ENCODE measurements around the gene CDH2.

The CDH2 gene

DNA sequence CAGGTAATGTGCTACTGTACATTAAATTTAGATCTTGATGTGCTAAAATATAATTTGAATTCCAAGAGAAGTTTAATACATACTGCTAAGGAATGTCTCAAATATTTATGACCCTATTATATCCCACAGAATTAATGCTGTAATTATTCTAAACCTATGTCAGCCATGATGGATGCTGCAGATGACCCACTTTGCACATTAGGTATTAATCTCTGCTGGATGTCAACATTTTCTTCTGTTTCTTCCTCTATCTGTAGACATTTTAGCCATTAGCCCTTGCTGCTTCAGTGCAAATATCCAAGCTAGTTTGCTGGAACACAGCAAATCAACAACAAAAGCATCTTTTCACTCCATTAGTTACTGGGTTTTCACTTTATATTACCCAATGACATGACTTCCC is 164.6 kb downstream of the CDH2 start:
- TF ChIP-seq GATA3 (IDR thresholded peaks at IDR 0.05; ENCODE audit: low read depth, low read length): no peak
- TF ChIP-seq GATA2 (IDR thresholded peaks at IDR 0.05; ENCODE audit: low read depth, low read length): no peak

- TF ChIP-seq GATA3 (IDR thresholded peaks at IDR 0.05; ENCODE audit: low read depth, low read length): 0 out of 2 replicates have a peak, but pooled peaks have one; percentile 51
- peak; percentile 87 for TF ChIP-seq GATA2 (IDR thresholded peaks at IDR 0.05; ENCODE audit: low read depth, low read length)
Measured at GRCh38 chr18:28009589-28009988, 167.3 kb downstream of the CDH2 start.

DNA sequence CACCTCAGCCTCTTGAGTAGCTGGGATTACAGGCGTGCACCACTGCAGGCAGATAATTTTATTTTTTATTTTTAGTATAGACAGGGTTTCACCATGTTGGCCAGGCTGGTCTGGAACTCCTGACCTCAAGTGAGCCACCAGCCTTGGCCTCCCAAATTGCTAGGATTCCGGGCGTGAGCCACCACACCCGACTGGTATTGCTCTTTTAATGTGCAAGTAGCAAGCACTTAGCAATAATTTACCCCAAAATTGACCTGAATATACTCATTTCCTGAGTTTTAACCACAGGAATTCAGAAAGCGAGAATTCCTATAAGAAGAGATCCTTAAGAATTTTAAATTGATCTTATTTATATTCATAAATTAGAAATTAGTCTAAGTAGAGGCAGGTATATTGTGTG is 169.1 kb downstream of the CDH2 start:
- no peak for TF ChIP-seq GATA2 (IDR thresholded peaks at IDR 0.05; ENCODE audit: low read depth, low read length)
- no peak for TF ChIP-seq GATA3 (IDR thresholded peaks at IDR 0.05; ENCODE audit: low read depth, low read length)

DNA sequence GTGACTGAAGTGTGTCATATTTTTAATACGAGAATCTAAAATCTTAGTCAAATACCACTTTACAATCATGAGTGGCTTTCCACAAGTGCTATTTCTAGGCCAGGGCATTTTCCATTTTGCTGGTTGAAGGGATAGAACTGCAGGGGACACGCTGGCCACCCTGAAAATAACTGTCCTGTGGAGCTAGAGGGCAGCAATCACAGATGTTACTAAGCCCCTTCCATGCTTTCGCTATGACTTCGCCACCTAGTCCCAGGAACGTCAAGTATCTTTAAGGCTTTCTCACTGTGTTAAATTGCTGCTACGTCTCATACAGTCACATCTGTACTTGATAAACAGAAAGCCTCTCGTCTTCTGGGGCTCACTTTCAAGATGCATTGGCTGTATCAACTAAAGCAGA is 171.8 kb downstream of the CDH2 start:
- TF ChIP-seq GATA3 (IDR thresholded peaks at IDR 0.05; ENCODE audit: low read depth, low read length): no peak
- TF ChIP-seq GATA2 (IDR thresholded peaks at IDR 0.05; ENCODE audit: low read depth, low read length): no peak

GRCh38 chr18:28004606-28005005 is 172.3 kb downstream of the CDH2 start:
- TF ChIP-seq GATA3 (IDR thresholded peaks at IDR 0.05; ENCODE audit: low read depth, low read length) (no peak), GATA2 (IDR thresholded peaks at IDR 0.05; ENCODE audit: low read depth, low read length) (no peak)

DNA sequence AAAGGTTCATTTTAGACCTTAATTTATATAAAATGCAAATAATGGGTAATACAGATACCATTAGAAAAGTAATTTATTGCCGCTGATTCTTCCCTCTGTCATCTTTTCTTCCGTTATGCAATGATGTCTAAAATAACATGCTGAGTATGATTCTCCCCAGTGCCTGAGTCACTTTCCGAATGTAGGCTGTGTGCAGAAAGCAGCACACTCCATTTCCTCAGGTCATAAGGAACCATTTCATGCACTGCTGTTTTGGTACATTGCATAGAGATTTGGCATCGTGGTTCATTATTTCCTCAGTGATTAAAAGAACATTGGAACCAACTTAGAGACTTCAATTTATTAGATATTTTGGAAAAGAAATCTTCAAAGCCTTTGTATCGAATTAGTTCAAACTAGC is 173.5 kb downstream of the CDH2 start:
- TF ChIP-seq GATA2 (IDR thresholded peaks at IDR 0.05; ENCODE audit: low read depth, low read length) (no peak), GATA3 (IDR thresholded peaks at IDR 0.05; ENCODE audit: low read depth, low read length) (no peak)

DNA sequence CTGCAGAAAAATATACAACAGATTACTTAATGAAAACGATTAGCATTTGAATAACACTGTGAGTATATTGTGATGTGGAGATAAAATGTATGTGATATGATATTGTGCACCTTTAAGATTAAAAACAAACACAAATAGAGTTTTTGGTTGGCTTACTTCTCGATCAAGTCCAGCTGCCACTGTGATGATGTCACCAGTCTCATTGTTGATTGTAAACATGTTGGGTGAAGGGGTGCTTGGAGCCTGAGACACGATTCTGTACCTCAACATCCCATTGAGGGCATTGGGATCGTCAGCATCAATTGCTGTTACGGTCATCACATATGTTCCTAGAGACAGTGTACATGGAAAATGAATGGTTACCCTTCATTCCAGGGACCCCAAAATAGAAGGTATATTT is 174.1 kb downstream of the CDH2 start:
- TF ChIP-seq GATA2 (IDR thresholded peaks at IDR 0.05; ENCODE audit: low read depth, low read length) (no peak), GATA3 (IDR thresholded peaks at IDR 0.05; ENCODE audit: low read depth, low read length) (no peak)

DNA sequence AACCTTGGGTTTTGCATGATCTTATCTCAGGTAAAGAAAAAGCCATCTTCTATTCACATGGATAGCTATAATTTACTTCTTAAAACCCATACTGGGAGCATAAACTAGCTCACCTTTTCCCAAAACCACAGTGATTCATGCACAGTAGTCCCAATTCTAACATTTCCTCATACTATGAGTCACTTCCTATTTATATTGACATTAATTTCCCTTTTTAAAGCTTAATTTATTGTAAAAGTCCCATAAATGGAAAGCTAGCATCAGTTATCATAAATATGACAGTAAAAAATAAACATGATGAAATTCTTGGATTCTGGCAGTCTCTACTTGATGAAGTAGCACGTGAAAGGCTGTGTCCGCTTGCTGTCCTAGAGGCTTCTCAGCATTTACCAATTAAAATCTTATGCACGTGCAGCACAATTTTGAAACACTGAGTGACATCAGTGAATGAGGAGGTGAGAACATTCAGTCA is 180.1 kb downstream of the CDH2 start:
- no peak for TF ChIP-seq GATA2 (IDR thresholded peaks at IDR 0.05; ENCODE audit: low read depth, low read length)
- no peak for TF ChIP-seq GATA3 (IDR thresholded peaks at IDR 0.05; ENCODE audit: low read depth, low read length)

- TF ChIP-seq GATA3 (IDR thresholded peaks at IDR 0.05; ENCODE audit: low read depth, low read length): no peak
- no peak for TF ChIP-seq GATA2 (IDR thresholded peaks at IDR 0.05; ENCODE audit: low read depth, low read length)
Measured at GRCh38 chr18:27995770-27996502, 181.0 kb downstream of the CDH2 start.

DNA sequence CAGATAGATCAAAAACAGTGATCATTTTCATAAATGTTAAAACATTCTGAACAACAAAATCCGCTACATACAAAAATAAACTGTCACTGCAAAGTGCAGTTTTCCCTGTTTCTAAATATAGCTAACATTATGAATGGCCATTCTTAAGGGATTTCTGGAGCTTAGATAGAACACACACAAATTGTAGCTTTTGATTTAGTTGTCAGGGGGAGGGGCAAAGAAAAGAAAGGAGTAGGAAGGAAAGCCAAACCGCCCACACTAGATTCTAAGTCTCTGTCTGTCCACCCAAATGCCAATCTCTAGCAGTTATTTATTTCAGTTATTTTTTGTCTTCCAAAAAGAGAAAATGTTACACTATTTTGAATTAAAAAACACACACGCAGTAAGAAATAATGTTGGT is 182.4 kb downstream of the CDH2 start:
- TF ChIP-seq GATA2 (IDR thresholded peaks at IDR 0.05; ENCODE audit: low read depth, low read length): no peak
- no peak for TF ChIP-seq GATA3 (IDR thresholded peaks at IDR 0.05; ENCODE audit: low read depth, low read length)

DNA sequence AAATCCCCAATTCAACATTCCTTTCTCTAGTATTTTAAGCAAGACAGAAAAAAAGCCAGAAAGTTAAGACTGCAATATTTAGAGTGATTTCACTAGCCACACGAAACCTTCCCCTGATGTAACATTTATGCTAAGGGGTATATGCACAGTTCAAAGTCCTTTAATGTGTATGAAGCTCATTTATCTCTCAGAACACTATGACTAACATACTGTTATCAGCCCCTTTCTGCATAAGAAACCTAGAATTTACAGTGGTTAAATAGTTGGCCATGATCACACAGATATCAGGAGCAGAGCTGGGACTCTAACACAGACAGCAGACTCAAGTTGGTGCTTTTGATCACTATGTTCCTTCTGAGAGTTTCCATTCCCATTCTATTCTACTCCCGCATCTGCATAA is 185.5 kb downstream of the CDH2 start:
- TF ChIP-seq GATA3 (IDR thresholded peaks at IDR 0.05; ENCODE audit: low read depth, low read length) (no peak), GATA2 (IDR thresholded peaks at IDR 0.05; ENCODE audit: low read depth, low read length) (no peak)

- TF ChIP-seq GATA2 (IDR thresholded peaks at IDR 0.05; ENCODE audit: low read depth, low read length) (no peak), GATA3 (IDR thresholded peaks at IDR 0.05; ENCODE audit: low read depth, low read length) (no peak)
Measured at GRCh38 chr18:27985832-27986231, 191.1 kb downstream of the CDH2 start.

- no peak for TF ChIP-seq GATA3 (IDR thresholded peaks at IDR 0.05; ENCODE audit: low read depth, low read length)
- no peak for TF ChIP-seq GATA2 (IDR thresholded peaks at IDR 0.05; ENCODE audit: low read depth, low read length)
Measured at GRCh38 chr18:27983780-27984179, 193.2 kb downstream of the CDH2 start.

GRCh38 chr18:27976806-27977408 is 200.0 kb downstream of the CDH2 start:
- TF ChIP-seq GATA2 (IDR thresholded peaks at IDR 0.05; ENCODE audit: low read depth, low read length) (no peak), GATA3 (IDR thresholded peaks at IDR 0.05; ENCODE audit: low read depth, low read length) (no peak)

DNA sequence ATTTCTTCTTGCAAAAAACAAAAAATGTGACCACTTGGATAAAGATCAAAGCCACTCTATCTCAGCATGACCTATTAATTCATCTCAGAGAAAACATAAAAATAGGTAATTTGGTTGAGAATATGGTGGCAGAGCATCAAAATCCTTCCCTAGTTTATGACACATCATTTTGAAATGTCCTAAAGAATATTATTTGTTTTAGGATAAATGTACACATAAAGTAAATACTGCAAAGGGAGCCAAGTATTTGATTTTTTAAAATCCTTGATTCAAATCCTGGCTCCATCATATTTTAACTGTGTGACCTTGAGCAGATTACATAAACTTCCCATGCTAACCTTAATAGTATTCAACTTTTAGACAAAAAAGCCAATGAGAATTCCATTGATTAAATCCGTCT is 206.6 kb downstream of the CDH2 start:
- no peak for TF ChIP-seq GATA3 (IDR thresholded peaks at IDR 0.05; ENCODE audit: low read depth, low read length)
- TF ChIP-seq GATA2 (IDR thresholded peaks at IDR 0.05; ENCODE audit: low read depth, low read length): no peak

All from SH-SY5Y (cell line).